ENCODE measurements around the gene PCP4L1. TPM values are rescaled to one million over a fixed set of nuclear protein-coding genes. Genes with fewer than 3 reads are reported as not detected.

The PCP4L1 gene
- total RNA-seq, 1 experiment from 2014 or later = 0.83 TPM

DNA sequence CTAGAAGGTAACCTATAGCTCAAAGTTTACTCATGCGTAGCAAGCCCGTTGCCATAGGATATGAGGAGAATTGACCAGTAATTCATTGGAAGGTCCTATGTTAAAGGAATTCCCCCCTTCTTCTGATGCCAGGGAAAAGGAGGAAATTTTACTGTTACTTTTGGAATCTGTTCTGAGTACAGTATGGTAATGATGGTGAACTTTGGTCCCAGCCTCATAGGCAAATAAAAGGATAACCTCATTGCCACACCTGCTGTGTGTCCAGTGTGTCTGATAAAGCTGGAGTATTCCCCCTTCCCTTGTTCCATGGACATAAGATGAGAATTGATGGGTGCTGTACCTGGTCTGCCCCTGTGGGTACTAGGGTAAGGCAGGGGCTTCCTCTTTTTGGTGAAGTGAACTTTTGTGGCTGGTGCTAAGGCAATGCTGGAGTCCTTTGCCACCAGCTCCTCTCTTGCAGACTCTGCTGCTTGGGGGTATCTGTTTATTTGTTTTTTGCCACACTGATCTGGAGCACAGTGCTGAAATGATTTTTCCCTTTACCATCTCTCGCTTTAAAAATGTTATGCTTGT is 29.0 kb downstream of the PCP4L1 start:
- H4K91ac ChIP-seq (ENCODE audit: insufficient read length, low read depth, low read length) = no peak overlapping the region
- H3K27ac Mint-ChIP-seq = no peak overlapping the region

More for the DNA sequence above, 29.0 kb downstream of the PCP4L1 start:
- Histone ChIP-seq H3K9me3 (ENCODE audit: control insufficient read depth, low read depth, low read length) (no peaks in the 10 kb centered on the region), H3K14ac (ENCODE audit: insufficient read depth, low read length) (no peak overlapping the region), H2BK120ac (ENCODE audit: low read depth, low read length, poor library complexity, severe bottlenecking) (no peak overlapping the region), H3K23ac (ENCODE audit: insufficient read length, low read depth, low read length) (no peak overlapping the region), H4K20me1 (ENCODE audit: control insufficient read depth, insufficient read depth, insufficient read length) (no peaks in the 10 kb centered on the region), H3K27ac (ENCODE audit: insufficient read length, low read depth, low read length) (no peak overlapping the region), H3T11ph (ENCODE audit: low read length) (no peak overlapping the region), H2BK15ac (ENCODE audit: low read depth, low read length) (no peak overlapping the region), H3K23me2 (ENCODE audit: insufficient read length, low read depth, low read length, poor library complexity, severe bottlenecking) (no peaks in the 10 kb centered on the region), H3K56ac (ENCODE audit: insufficient read length, low read depth, low read length) (no peak overlapping the region), H2BK12ac (ENCODE audit: insufficient read length, low read depth, low read length) (no peak overlapping the region), H3K4me1 (ENCODE audit: insufficient read depth, low read length) (peaks cover 4% of the 10 kb centered on the region; the same call in 1 of the 2 replicates), H3K4me2 (ENCODE audit: insufficient read depth, insufficient read length, low read length) (no peak overlapping the region), H3K18ac (ENCODE audit: insufficient read length, low read depth, low read length) (no peak overlapping the region), H3K79me1 (ENCODE audit: insufficient read depth, low read depth, low read length, poor library complexity, severe bottlenecking) (no peaks in the 10 kb centered on the region), H3K4ac (ENCODE audit: low read depth, low read length) (no peak overlapping the region), H2BK5ac (ENCODE audit: insufficient read length, low read length) (no peak overlapping the region), H3K79me2 (ENCODE audit: insufficient read depth, low read length) (no peaks in the 10 kb centered on the region), H3K9ac (ENCODE audit: extremely low read depth, insufficient read length, low read length) (no peak overlapping the region), H2BK20ac (ENCODE audit: low read depth, low read length, poor library complexity, severe bottlenecking) (no peak overlapping the region), H4K8ac (replicated peaks; ENCODE audit: insufficient read length, low read depth, low read length) (no peak overlapping the region), H4K5ac (ENCODE audit: insufficient read length, low read depth, low read length) (no peak overlapping the region), H2AK5ac (ENCODE audit: insufficient read length, low read length) (no peak overlapping the region), H3K27me3 (ENCODE audit: insufficient read depth, low read length) (no peaks in the 10 kb centered on the region), H2AFZ (ENCODE audit: low read length) (no peak overlapping the region)
- Mint-ChIP-seq H3K27me3 (ENCODE audit: low read depth) (peaks cover 17% of the 10 kb centered on the region), H3K4me1 (peaks cover 13 to 29% of the 10 kb centered on the region in 2 experiments), H3K4me3 (no peak overlapping the region), H3K36me3 (ENCODE audit: insufficient read depth in 1 of 3, low read depth in 3 of 3) (peaks cover 0 to 6% (median 1%) of the 10 kb centered on the region in 3 experiments; a peak in 3 of 7 replicates), H3K9me3 (peaks cover 3 to 7% of the 10 kb centered on the region in 2 experiments; a peak in 3 of 5 replicates)
- no CpG with 5 or more reads among the region's 3 CpGs for WGBS (ENCODE audit: extremely low coverage, insufficient read length, low lambda C conversion rate)
- TF ChIP-seq, protein P1, sequence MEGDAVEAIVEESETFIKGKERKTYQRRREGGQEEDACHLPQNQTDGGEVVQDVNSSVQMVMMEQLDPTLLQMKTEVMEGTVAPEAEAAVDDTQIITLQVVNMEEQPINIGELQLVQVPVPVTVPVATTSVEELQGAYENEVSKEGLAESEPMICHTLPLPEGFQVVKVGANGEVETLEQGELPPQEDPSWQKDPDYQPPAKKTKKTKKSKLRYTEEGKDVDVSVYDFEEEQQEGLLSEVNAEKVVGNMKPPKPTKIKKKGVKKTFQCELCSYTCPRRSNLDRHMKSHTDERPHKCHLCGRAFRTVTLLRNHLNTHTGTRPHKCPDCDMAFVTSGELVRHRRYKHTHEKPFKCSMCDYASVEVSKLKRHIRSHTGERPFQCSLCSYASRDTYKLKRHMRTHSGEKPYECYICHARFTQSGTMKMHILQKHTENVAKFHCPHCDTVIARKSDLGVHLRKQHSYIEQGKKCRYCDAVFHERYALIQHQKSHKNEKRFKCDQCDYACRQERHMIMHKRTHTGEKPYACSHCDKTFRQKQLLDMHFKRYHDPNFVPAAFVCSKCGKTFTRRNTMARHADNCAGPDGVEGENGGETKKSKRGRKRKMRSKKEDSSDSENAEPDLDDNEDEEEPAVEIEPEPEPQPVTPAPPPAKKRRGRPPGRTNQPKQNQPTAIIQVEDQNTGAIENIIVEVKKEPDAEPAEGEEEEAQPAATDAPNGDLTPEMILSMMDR (conservative IDR thresholded peaks at IDR 0.05) = no peak
- no peak for DNase-seq
